ENCODE results near the gene STRAP. TPM values are rescaled to one million over a fixed set of nuclear protein-coding genes. Genes with fewer than 3 reads are reported as not detected.

Gene STRAP
- total RNA-seq, 2 experiments from 2014 or later = 133 to 139 TPM

- no peak for DNase-seq
- ATAC-seq = no peak
- intact Hi-C loops (cut with DNase I, micrococcal nuclease) = loop anchor here in 1 of 2 experiments (5.0 kb wide), 1 partner anchor 577 kb away; no protein-coding TSS in a partner anchor
- H3K36me3 Mint-ChIP-seq (ENCODE audit: low read depth) = no peaks in the 10 kb centered on the region
- H3K27ac Mint-ChIP-seq = no peak overlapping the region
- POLR2A ChIA-PET = no interaction called here
- no peaks in the 10 kb centered on the region for H3K4me1 Mint-ChIP-seq
- CTCF ChIA-PET = no interaction called here
- no peaks in the 10 kb centered on the region for H3K9me3 Mint-ChIP-seq (ENCODE audit: low read depth)
- H3K4me3 Mint-ChIP-seq = no peak overlapping the region
- no peaks in the 10 kb centered on the region for H3K27me3 Mint-ChIP-seq
Observed at GRCh38 chr12:15853877-15854276, 28.3 kb upstream of the STRAP start.

GRCh38 chr12:15854916-15855315 is 27.3 kb upstream of the STRAP start:
- DNase-seq (no peak), ATAC-seq (no peak)
- Mint-ChIP-seq H3K27me3 (peaks cover 3% of the 10 kb centered on the region), H3K4me3 (no peak overlapping the region), H3K27ac (no peak overlapping the region), H3K36me3 (ENCODE audit: low read depth) (no peaks in the 10 kb centered on the region), H3K4me1 (no peaks in the 10 kb centered on the region), H3K9me3 (ENCODE audit: low read depth) (no peaks in the 10 kb centered on the region)
- intact Hi-C loops (cut with DNase I, micrococcal nuclease) = loop anchor here in 1 of 2 experiments (5.0 kb wide), 1 partner anchor 578 kb away; no protein-coding TSS in a partner anchor
- ChIA-PET POLR2A (no interaction called here), CTCF (interaction anchor here (0.6 to 5.6 kb wide), 8 partner anchors 9 to 1601 kb away, joined by 3 to 70 read pairs (median 4); no protein-coding TSS in a partner anchor)

GRCh38 chr12:15855646-15856045 is 26.5 kb upstream of the STRAP start:
- intact Hi-C loops (cut with DNase I, micrococcal nuclease) = loop anchor here (1.0 to 2.0 kb wide), 3 partner anchors 265 to 583 kb away; no protein-coding TSS in a partner anchor
- Mint-ChIP-seq H3K36me3 (ENCODE audit: low read depth) (no peaks in the 10 kb centered on the region), H3K4me3 (no peak overlapping the region), H3K27me3 (peaks cover 3% of the 10 kb centered on the region), H3K27ac (no peak overlapping the region), H3K9me3 (ENCODE audit: low read depth) (no peaks in the 10 kb centered on the region), H3K4me1 (no peaks in the 10 kb centered on the region)
- DNase-seq = no peak
- no peak for ATAC-seq
- CTCF ChIA-PET = interaction anchor here (0.6 to 5.6 kb wide), 13 partner anchors 9 to 1601 kb away, joined by 3 to 70 read pairs (median 3); no protein-coding TSS in a partner anchor
- POLR2A ChIA-PET = no interaction called here

- CTCF ChIA-PET = interaction anchor here (0.6 to 5.6 kb wide), 19 partner anchors 9 to 839 kb away, joined by 3 to 70 read pairs (median 3); no protein-coding TSS in a partner anchor
- H3K4me1 Mint-ChIP-seq = no peaks in the 10 kb centered on the region
- peak; percentile 50 for DNase-seq
- ATAC-seq = no peak
- POLR2A ChIA-PET = no interaction called here
- H3K4me3 Mint-ChIP-seq = no peak overlapping the region
- H3K27ac Mint-ChIP-seq = no peak overlapping the region
- intact Hi-C loops (cut with DNase I, micrococcal nuclease) = loop anchor here (1.0 to 2.0 kb wide), 3 partner anchors 266 to 584 kb away; no protein-coding TSS in a partner anchor
- no peaks in the 10 kb centered on the region for H3K9me3 Mint-ChIP-seq (ENCODE audit: low read depth)
- no peaks in the 10 kb centered on the region for H3K36me3 Mint-ChIP-seq (ENCODE audit: low read depth)
- H3K27me3 Mint-ChIP-seq = peaks cover 3% of the 10 kb centered on the region
Observed at GRCh38 chr12:15856097-15856982, 25.8 kb upstream of the STRAP start.

- CTCF ChIA-PET = interaction anchor here (0.6 to 5.6 kb wide), 10 partner anchors 8 to 326 kb away, joined by 3 to 70 read pairs (median 4); no protein-coding TSS in a partner anchor
- no peak overlapping the region for H3K4me3 Mint-ChIP-seq
- intact Hi-C loops (cut with DNase I, micrococcal nuclease) = no loop called here
- H3K36me3 Mint-ChIP-seq (ENCODE audit: low read depth) = no peaks in the 10 kb centered on the region
- H3K27me3 Mint-ChIP-seq = peaks cover 6% of the 10 kb centered on the region
- DNase-seq (no peak), ATAC-seq (no peak)
- POLR2A ChIA-PET = no interaction called here
- no peaks in the 10 kb centered on the region for H3K4me1 Mint-ChIP-seq
- no peaks in the 10 kb centered on the region for H3K9me3 Mint-ChIP-seq (ENCODE audit: low read depth)
- no peak overlapping the region for H3K27ac Mint-ChIP-seq
Observed at GRCh38 chr12:15858353-15858752, 23.8 kb upstream of the STRAP start.

- H3K4me1 Mint-ChIP-seq = peaks cover 5% of the 10 kb centered on the region
- H3K27me3 Mint-ChIP-seq = peaks cover 8% of the 10 kb centered on the region
- no peaks in the 10 kb centered on the region for H3K9me3 Mint-ChIP-seq (ENCODE audit: low read depth)
- ChIA-PET CTCF (interaction anchor here (1.0 to 5.6 kb wide), 4 partner anchors 11 to 327 kb away, joined by 3 to 70 read pairs (median 20); no protein-coding TSS in a partner anchor), POLR2A (no interaction called here)
- no peak for ATAC-seq
- H3K27ac Mint-ChIP-seq = no peak overlapping the region
- no peak for DNase-seq
- H3K4me3 Mint-ChIP-seq = no peak overlapping the region
- H3K36me3 Mint-ChIP-seq (ENCODE audit: low read depth) = no peaks in the 10 kb centered on the region
- intact Hi-C loops (cut with DNase I, micrococcal nuclease) = no loop called here
Observed at GRCh38 chr12:15859116-15859515, 23.1 kb upstream of the STRAP start.

GRCh38 chr12:15861404-15861803 is 20.8 kb upstream of the STRAP start:
- ChIA-PET POLR2A (no interaction called here), CTCF (interaction anchor here (1.4 kb wide), 1 partner anchor 271 kb away, joined by 4 read pairs; no protein-coding TSS in a partner anchor)
- peaks cover 9% of the 10 kb centered on the region for H3K27me3 Mint-ChIP-seq
- intact Hi-C loops (cut with DNase I, micrococcal nuclease) = no loop called here
- no peaks in the 10 kb centered on the region for H3K9me3 Mint-ChIP-seq (ENCODE audit: low read depth)
- peaks cover 6% of the 10 kb centered on the region for H3K4me1 Mint-ChIP-seq
- no peak for DNase-seq
- H3K27ac Mint-ChIP-seq = no peak overlapping the region
- H3K36me3 Mint-ChIP-seq (ENCODE audit: low read depth) = no peaks in the 10 kb centered on the region
- ATAC-seq = no peak
- no peak overlapping the region for H3K4me3 Mint-ChIP-seq

- Mint-ChIP-seq H3K4me3 (no peak overlapping the region), H3K36me3 (ENCODE audit: low read depth) (no peaks in the 10 kb centered on the region), H3K27ac (no peak overlapping the region), H3K4me1 (peaks cover 6% of the 10 kb centered on the region), H3K27me3 (peaks cover 11% of the 10 kb centered on the region), H3K9me3 (ENCODE audit: low read depth) (no peaks in the 10 kb centered on the region)
- intact Hi-C loops (cut with DNase I, micrococcal nuclease) = no loop called here
- POLR2A ChIA-PET = interaction anchor here (0.6 kb wide), 1 partner anchor 285 kb away, joined by 3 read pairs; no protein-coding TSS in a partner anchor
- ATAC-seq (no peak), DNase-seq (no peak)
- CTCF ChIA-PET = interaction anchor here (0.6 to 1.4 kb wide), 2 partner anchors 278 to 279 kb away, joined by 4 to 6 read pairs; no protein-coding TSS in a partner anchor
Observed at GRCh38 chr12:15862840-15863239, 19.3 kb upstream of the STRAP start.

GRCh38 chr12:15863372-15863771 is 18.8 kb upstream of the STRAP start:
- CTCF ChIA-PET = interaction anchor here (0.6 to 1.4 kb wide), 4 partner anchors 75 to 932 kb away, joined by 3 to 6 read pairs (median 4); no protein-coding TSS in a partner anchor
- no peak overlapping the region for H3K4me3 Mint-ChIP-seq
- H3K27ac Mint-ChIP-seq = no peak overlapping the region
- POLR2A ChIA-PET = no interaction called here
- H3K9me3 Mint-ChIP-seq (ENCODE audit: low read depth) = no peaks in the 10 kb centered on the region
- H3K27me3 Mint-ChIP-seq = peaks cover 17% of the 10 kb centered on the region
- H3K4me1 Mint-ChIP-seq = peaks cover 6% of the 10 kb centered on the region
- ATAC-seq (no peak), DNase-seq (no peak)
- intact Hi-C loops (cut with DNase I, micrococcal nuclease) = no loop called here
- no peaks in the 10 kb centered on the region for H3K36me3 Mint-ChIP-seq (ENCODE audit: low read depth)

- H3K4me3 Mint-ChIP-seq = peak overlapping the region; percentile 12
- peak overlapping the region; percentile 11 for H3K27ac Mint-ChIP-seq
- H3K27me3 Mint-ChIP-seq = peaks cover 17% of the 10 kb centered on the region
- H3K4me1 Mint-ChIP-seq = peaks cover 6% of the 10 kb centered on the region
- intact Hi-C loops (cut with DNase I, micrococcal nuclease) = no loop called here
- H3K36me3 Mint-ChIP-seq (ENCODE audit: low read depth) = no peaks in the 10 kb centered on the region
- ATAC-seq (no peak), DNase-seq (no peak)
- no peaks in the 10 kb centered on the region for H3K9me3 Mint-ChIP-seq (ENCODE audit: low read depth)
- ChIA-PET POLR2A (no interaction called here), CTCF (interaction anchor here (0.6 to 1.4 kb wide), 3 partner anchors 9 to 933 kb away, joined by 3 to 6 read pairs (median 4); no protein-coding TSS in a partner anchor)
Observed at GRCh38 chr12:15863984-15864383, 18.2 kb upstream of the STRAP start.

- CTCF ChIA-PET = interaction anchor here (0.9 to 1.2 kb wide), 3 partner anchors 11 to 345 kb away, joined by 3 to 4 read pairs (median 3); no protein-coding TSS in a partner anchor
- Mint-ChIP-seq H3K4me1 (peaks cover 6% of the 10 kb centered on the region), H3K27ac (no peak overlapping the region)
Observed at GRCh38 chr12:15868186-15868585, 14.0 kb upstream of the STRAP start.

More at GRCh38 chr12:15868186-15868585, 14.0 kb upstream of the STRAP start:
- Mint-ChIP-seq H3K36me3 (ENCODE audit: low read depth) (no peaks in the 10 kb centered on the region), H3K4me3 (no peak overlapping the region), H3K27me3 (peaks cover 13% of the 10 kb centered on the region), H3K9me3 (ENCODE audit: low read depth) (no peaks in the 10 kb centered on the region)
- POLR2A ChIA-PET = no interaction called here
- ATAC-seq (no peak), DNase-seq (no peak)
- intact Hi-C loops (cut with DNase I, micrococcal nuclease) = no loop called here

Data from activated CD4-positive, alpha-beta T cell treated with anti-CD3 and anti-CD28 coated beads for 36 hours (primary cell).